ENCODE measurements around the gene ARHGAP24. TPM values are rescaled to one million over a fixed set of nuclear protein-coding genes. Genes with fewer than 3 reads are reported as not detected.

Gene ARHGAP24
- total and polyA plus RNA-seq, 10 of the 15 experiments (the other 5 are each of a cell fraction or from before 2014, with no cell fraction given): 0.10 to 4.2 (median 0.52) TPM

- ChIA-PET POLR2A (no interaction called here), SMC1A (ENCODE audit: uncharacterized antibody, unreplicated experiment) (interaction anchor here (1.0 to 3.1 kb wide), 4 partner anchors 8 to 41 kb away, joined by 3 to 15 read pairs (median 4); no protein-coding TSS in a partner anchor), RAD21 (ENCODE audit: unreplicated experiment) (no interaction called here), CTCF (interaction anchor here (1.2 to 3.2 kb wide), 3 partner anchors 8 to 10 kb away, joined by 4 to 10 read pairs (median 9); no protein-coding TSS in a partner anchor)
- no peak for TF ChIP-seq CBX3 (IDR thresholded peaks at IDR 0.05; ENCODE audit: borderline replicate concordance, low read depth)
- TF ChIP-seq POU2F2 (IDR thresholded peaks at IDR 0.05; ENCODE audit: borderline replicate concordance, low read depth, low read length): no peak
- no peak for TF ChIP-seq CTCF (IDR thresholded peaks at IDR 0.05 in 2 of 3, conservative IDR thresholded peaks at IDR 0.05 in 1 of 3; ENCODE audit: control insufficient read depth in 2 of 3, extremely low read depth in 1 of 3, insufficient read depth in 1 of 3, low read depth in 3 of 3, low read length in 3 of 3)
- TF ChIP-seq LARP7 (IDR thresholded peaks at IDR 0.05): no peak
- TF ChIP-seq CBX5 (IDR thresholded peaks at IDR 0.05; ENCODE audit: low read depth): no peak
- no peak for TF ChIP-seq ATF3 (IDR thresholded peaks at IDR 0.05; ENCODE audit: borderline replicate concordance, extremely low read depth, low read depth, low read length)
- no peak for TF ChIP-seq ESRRA (IDR thresholded peaks at IDR 0.05; ENCODE audit: low read length)
- TF ChIP-seq ZNF687 (IDR thresholded peaks at IDR 0.05): no peak
- TF ChIP-seq ZNF274 (IDR thresholded peaks at IDR 0.05; ENCODE audit: insufficient read depth, insufficient read length): no peak
- no peak for TF ChIP-seq TCF3 (IDR thresholded peaks at IDR 0.05; ENCODE audit: borderline replicate concordance, insufficient read depth, low read depth, low read length)
- TF ChIP-seq RELB (IDR thresholded peaks at IDR 0.05; ENCODE audit: low read depth): no peak
- no peak for TF ChIP-seq CEBPB (IDR thresholded peaks at IDR 0.05; ENCODE audit: borderline replicate concordance in 1 of 2, low read depth in 2 of 2, low read length in 2 of 2)
- no peak for TF ChIP-seq CHD1 (IDR thresholded peaks at IDR 0.05; ENCODE audit: low read depth, low read length)
- Histone ChIP-seq H3K4me2 (ENCODE audit: control insufficient read depth, insufficient read depth) (no peak overlapping the region), H3K4me1 (ENCODE audit: control insufficient read depth, insufficient read depth, low read length) (no peaks in the 10 kb centered on the region), H2AFZ (ENCODE audit: control insufficient read depth, low read depth, low read length) (no peak overlapping the region), H3K9ac (ENCODE audit: control insufficient read depth, insufficient read depth, low read length) (no peak overlapping the region), H3K79me2 (ENCODE audit: control insufficient read depth, insufficient read depth, low read length) (no peaks in the 10 kb centered on the region), H3K36me3 (ENCODE audit: control insufficient read depth in 2 of 2, insufficient read depth in 2 of 2, low read length in 1 of 2) (no peaks in the 10 kb centered on the region), H3K4me3 (no peak overlapping the region), H3K27ac (ENCODE audit: control insufficient read depth, insufficient read depth) (no peak overlapping the region), H3K27me3 (replicated peaks in 1 of 2; ENCODE audit: control insufficient read depth in 2 of 2, insufficient read depth in 2 of 2, low read length in 1 of 2) (no peaks in the 10 kb centered on the region), H3K9me3 (replicated peaks; ENCODE audit: control insufficient read depth, insufficient read depth, low read length) (no peaks in the 10 kb centered on the region), H4K20me1 (ENCODE audit: control insufficient read depth, insufficient read depth) (no peaks in the 10 kb centered on the region)
- FAIRE-seq: no peak
- in situ Hi-C loops (cut with MboI) (no loop called here), intact Hi-C loops (cut with micrococcal nuclease; ENCODE audit: unreplicated experiment) (no loop called here)
- no peak for ATAC-seq
- DNase-seq (ENCODE audit: low read depth, low spot score): no peak
- BruUV-seq (replicated peaks): no TSS peak
- WGBS (ENCODE audit: insufficient coverage, insufficient replicate concordance, low lambda C conversion rate, missing lambda C conversion rate): 0% methylated on average over 2 of the region's 2 CpGs
These were observed 313.7 kb downstream of the ARHGAP24 start for GRCh38 chr4:85788604-85789003.
